GM23338 (cell line): ENCODE data around the gene PLPP2. TPM values are rescaled to one million over a fixed set of nuclear protein-coding genes. Genes with fewer than 3 reads are reported as not detected.

Source experiments
- ATAC-seq: fragments of 200-7000 bp; cut with Tn5 transposase; 3 replicates; pipeline ENCODE4 v1.9.1; 2020
- DNase-seq: peaks from one replicate; pipeline ENCODE4 v3.0.0-alpha.2; 2015; ENCODE audit warnings: low spot score
- H2AFZ ChIP-seq: fragments of 200-600 bp; sonication (generic); 2 replicates; pipeline ENCODE4 v1.8.0; 2016; ENCODE audit warnings: antibody characterized with exemption, mild to moderate bottlenecking, moderate library complexity
- H3F3A ChIP-seq: fragments of 200-600 bp; sonication (generic); replicated peaks from 2 replicates; pipeline ENCODE4 v1.8.0; 2017; ENCODE audit warnings: antibody characterized with exemption, mixed run types, low read depth
- H3K27ac ChIP-seq: fragments of 200-600 bp; sonication (generic); 2 replicates; pipeline ENCODE4 v1.6.1; 2016; ENCODE audit warnings: low read depth
- H3K27me3 ChIP-seq: fragments of 200-600 bp; sonication (generic); 2 replicates; pipeline ENCODE4 v1.8.0; 2016; ENCODE audit warnings: mild to moderate bottlenecking, mixed run types, moderate library complexity; ENCODE audit not compliant: insufficient read depth
- H3K36me3 ChIP-seq: fragments of 200-600 bp; sonication (generic); 2 replicates; pipeline ENCODE4 v1.8.0; 2016; ENCODE audit warnings: mild to moderate bottlenecking; ENCODE audit not compliant: insufficient read depth
- H3K4me1 ChIP-seq: fragments of 200-600 bp; sonication (generic); 2 replicates; pipeline ENCODE4 v1.8.0; 2016; ENCODE audit warnings: mild to moderate bottlenecking, moderate library complexity; ENCODE audit not compliant: insufficient read depth
- H3K4me2 ChIP-seq: fragments of 200-600 bp; sonication (generic); 2 replicates; pipeline ENCODE4 v1.7.1; 2017; ENCODE audit warnings: mixed run types
- H3K4me3 ChIP-seq: fragments of 200-600 bp; sonication (generic); 2 replicates; pipeline ENCODE4 v1.6.1; 2016; ENCODE audit warnings: mixed run types
- H3K79me2 ChIP-seq: fragments of 200-600 bp; sonication (generic); replicated peaks from 2 replicates; pipeline ENCODE4 v1.8.0; 2017; ENCODE audit warnings: mild to moderate bottlenecking; ENCODE audit not compliant: insufficient read depth
- H3K9me2 ChIP-seq: fragments of 200-600 bp; sonication (generic); 2 replicates; pipeline ENCODE4 v1.8.0; 2017; ENCODE audit not compliant: insufficient read depth
- H4K20me1 ChIP-seq: fragments of 200-600 bp; sonication (generic); replicated peaks from 2 replicates; pipeline ENCODE4 v1.8.0; 2017; ENCODE audit warnings: mild to moderate bottlenecking; ENCODE audit not compliant: insufficient read depth
- H3K27ac Mint-ChIP-seq: 2 replicates; pipeline ENCODE4 v1.8.0; 2020; ENCODE audit warnings: inconsistent platforms, mild to moderate bottlenecking, moderate library complexity, mixed read lengths
- H3K27me3 Mint-ChIP-seq: 3 replicates; pipeline ENCODE4 v1.8.0; 2022; ENCODE audit warnings: low read depth, mild to moderate bottlenecking, moderate library complexity, mixed read lengths, inconsistent platforms; ENCODE audit not compliant: insufficient read depth, poor library complexity
- H3K36me3 Mint-ChIP-seq: 3 replicates; pipeline ENCODE4 v1.8.0; 2021; ENCODE audit warnings: low read depth, mild to moderate bottlenecking, inconsistent platforms, moderate library complexity, mixed read lengths
- H3K4me1 Mint-ChIP-seq: 3 replicates; pipeline ENCODE4 v1.8.0; 2020; ENCODE audit warnings: mild to moderate bottlenecking, inconsistent platforms, mixed read lengths
- H3K4me3 Mint-ChIP-seq: 3 replicates; pipeline ENCODE4 v1.8.0; 2021; ENCODE audit warnings: moderate library complexity, mild to moderate bottlenecking, inconsistent platforms, mixed read lengths
- H3K9me3 Mint-ChIP-seq: 3 replicates; pipeline ENCODE4 v1.8.0; 2020; ENCODE audit warnings: moderate library complexity, mild to moderate bottlenecking, inconsistent platforms, mixed read lengths
- CREB1 ChIP-seq: fragments of 250-450 bp; sonication (Bioruptor Pico); IDR thresholded peaks from 2 replicates; pipeline ENCODE4 v1.5.0; 2020; ENCODE audit warnings: low read depth, mild to moderate bottlenecking, moderate library complexity
- CTCF ChIP-seq, 2 experiments: fragments of 200-600 bp in 1 of 2; sonication (generic) in 1 of 2; conservative IDR thresholded peaks; 2 replicates each; pipeline versions ENCODE4 v1.5.1 to v1.6.1; 2016 to 2017; ENCODE audit warnings: antibody characterized with exemption in 2 of 2, low read depth in 2 of 2, mild to moderate bottlenecking in 2 of 2, moderate library complexity in 1 of 2
- ETS1 ChIP-seq: IDR thresholded peaks from 2 replicates; pipeline ENCODE4 v1.6.1; 2016; ENCODE audit warnings: antibody characterized with exemption
- EZH2 ChIP-seq: fragments of 200-600 bp; sonication (generic); IDR thresholded peaks from one replicate; pipeline ENCODE4 v1.8.0; 2017; ENCODE audit warnings: antibody characterized with exemption, mild to moderate bottlenecking, low read depth; ENCODE audit not compliant: unreplicated experiment
- JUNB ChIP-seq: IDR thresholded peaks from one replicate; pipeline ENCODE4 v1.6.1; 2016; ENCODE audit warnings: antibody characterized with exemption; ENCODE audit not compliant: unreplicated experiment
- NANOG ChIP-seq: IDR thresholded peaks from 2 replicates; pipeline ENCODE4 v1.6.1; 2016; ENCODE audit warnings: antibody characterized with exemption, borderline replicate concordance
- POLR2AphosphoS5 ChIP-seq: IDR thresholded peaks from 2 replicates; pipeline ENCODE4 v1.6.1; 2016; ENCODE audit warnings: antibody characterized with exemption, low read depth
- REST ChIP-seq: IDR thresholded peaks from one replicate; pipeline ENCODE4 v1.6.1; 2018; ENCODE audit warnings: antibody characterized with exemption; ENCODE audit not compliant: unreplicated experiment
- STAT1 ChIP-seq: IDR thresholded peaks from one replicate; pipeline ENCODE4 v1.6.1; 2016; ENCODE audit warnings: antibody characterized with exemption; ENCODE audit not compliant: unreplicated experiment
- ZNF114 ChIP-seq: fragments of 250-450 bp; sonication (Bioruptor Pico); IDR thresholded peaks from 2 replicates; pipeline ENCODE4 v1.5.0; 2020; ENCODE audit warnings: mild to moderate bottlenecking, moderate library complexity
- ZNF331 ChIP-seq: fragments of 250-450 bp; sonication (Bioruptor Pico); IDR thresholded peaks from 2 replicates; pipeline ENCODE4 v1.5.0; 2020; ENCODE audit warnings: low read depth, mild to moderate bottlenecking, moderate library complexity
- polyA plus RNA-seq: library from polyadenylated mRNA; unstranded; fragments of >200 nt; fragmentation: Nextera tagmentation; extraction: Ambion mirVana; gene quantifications from 2 replicates; pipeline ENCODE4 v1.2.1, GENCODE V29; 2016
- total RNA-seq: library from RNA; depleted of rRNA; stranded (reverse); fragments of >200 nt; shearing (Covaris generic); gene quantifications from 2 replicates; pipeline ENCODE4 v1.2.3, GENCODE V29; 2014

The PLPP2 gene
- total and polyA plus RNA-seq, 2 experiments from 2014 or later = 58.3 to 82.6 TPM

GRCh38 chr19:325937-326565 lies 34.8 kb upstream of the PLPP2 start:
- DNase-seq (no peak), ATAC-seq (no peak)
- no peak overlapping the region for H3K4me2 ChIP-seq
- Mint-ChIP-seq H3K4me3 (no peak overlapping the region), H3K9me3 (peaks cover 19% of the 10 kb centered on the region), H3K36me3 (peaks cover 58% of the 10 kb centered on the region), H3K27ac (no peak overlapping the region), H3K27me3 (no peaks in the 10 kb centered on the region), H3K4me1 (no peaks in the 10 kb centered on the region)
- H3K79me2 ChIP-seq = peaks cover 52% of the 10 kb centered on the region
- no peak overlapping the region for H2AFZ ChIP-seq
- no peaks in the 10 kb centered on the region for H3K4me1 ChIP-seq
- no peaks in the 10 kb centered on the region for H3K27me3 ChIP-seq
- H3K27ac ChIP-seq = no peak overlapping the region
- H3F3A ChIP-seq = no peaks in the 10 kb centered on the region
- peaks cover 14% of the 10 kb centered on the region for H4K20me1 ChIP-seq
- no peak overlapping the region for H3K4me3 ChIP-seq
- TF ChIP-seq REST (no peak), STAT1 (no peak), JUNB (no peak), NANOG (no peak), EZH2 (no peak), ZNF331 (CRISPR knock-in tag) (no peak), CTCF (conservative IDR thresholded peaks at IDR 0.05; ENCODE audit: low read depth in 2 of 2) (no peak), POLR2AphosphoS5 (no peak)
- H3K9me2 ChIP-seq = no peaks in the 10 kb centered on the region
- peaks cover 24% of the 10 kb centered on the region for H3K36me3 ChIP-seq

- no peak overlapping the region for H2AFZ ChIP-seq
- Mint-ChIP-seq H3K27me3 (peaks cover 3% of the 10 kb centered on the region), H3K36me3 (peaks cover 51% of the 10 kb centered on the region), H3K4me3 (no peak overlapping the region), H3K27ac (no peak overlapping the region), H3K4me1 (no peaks in the 10 kb centered on the region), H3K9me3 (peaks cover 23% of the 10 kb centered on the region)
- H4K20me1 ChIP-seq = peaks cover 14% of the 10 kb centered on the region
- no peak overlapping the region for H3K27ac ChIP-seq
- H3K36me3 ChIP-seq = peaks cover 24% of the 10 kb centered on the region
- no peaks in the 10 kb centered on the region for H3K4me1 ChIP-seq
- ATAC-seq = no peak
- no peaks in the 10 kb centered on the region for H3K9me2 ChIP-seq
- no peak for DNase-seq
- no peak overlapping the region for H3K4me2 ChIP-seq
- no peaks in the 10 kb centered on the region for H3K27me3 ChIP-seq
- H3K4me3 ChIP-seq = no peak overlapping the region
- TF ChIP-seq STAT1 (no peak), ETS1 (no peak), ZNF331 (CRISPR knock-in tag) (no peak), EZH2 (no peak), CREB1 (CRISPR knock-in tag) (no peak), ZNF114 (CRISPR knock-in tag) (no peak), REST (no peak)
- H3F3A ChIP-seq = no peaks in the 10 kb centered on the region
- peaks cover 52% of the 10 kb centered on the region for H3K79me2 ChIP-seq
Measured at GRCh38 chr19:325173-325936, 34.2 kb upstream of the PLPP2 start.
